HG02759 (cell line): Measurements from ENCODE around the gene ERBB4.
"Not testable (repeated sequence)": the region's sequence is repeated elsewhere in the genome, so short reads cannot be mapped to it uniquely, and the experiment has no call there.

ENCODE experiments used
- ATAC-seq: cut with Tn5 transposase; IDR thresholded peaks from one replicate; pipeline ENCODE4 v1.9.1; 2021; ENCODE audit warnings: mild to moderate bottlenecking, moderate library complexity; ENCODE audit not compliant: unreplicated experiment

Gene ERBB4

GRCh38 chr2:212528106-212528856 lies 10.3 kb downstream of the ERBB4 start:
- no peak for ATAC-seq

GRCh38 chr2:212526059-212526458 lies 12.5 kb downstream of the ERBB4 start:
- ATAC-seq: no peak

GRCh38 chr2:212523756-212524155 lies 14.8 kb downstream of the ERBB4 start:
- no peak for ATAC-seq

- ATAC-seq: no peak
These were observed 18.3 kb downstream of the ERBB4 start for GRCh38 chr2:212520340-212520739.

GRCh38 chr2:212517693-212518092 lies 20.9 kb downstream of the ERBB4 start:
- ATAC-seq: no peak

- ATAC-seq: peak; percentile 50
These were observed 33.0 kb downstream of the ERBB4 start for GRCh38 chr2:212505586-212505985.

GRCh38 chr2:212495046-212495445 lies 43.6 kb downstream of the ERBB4 start:
- ATAC-seq: no peak

- no peak for ATAC-seq
These were observed 44.1 kb downstream of the ERBB4 start for GRCh38 chr2:212494418-212495020.

- ATAC-seq: no peak
These were observed 48.8 kb downstream of the ERBB4 start for GRCh38 chr2:212489719-212490346.

GRCh38 chr2:212488611-212489010 lies 50.0 kb downstream of the ERBB4 start:
- no peak for ATAC-seq

GRCh38 chr2:212484563-212485080 lies 54.0 kb downstream of the ERBB4 start:
- ATAC-seq: no peak

- no peak for ATAC-seq
These were observed 58.2 kb downstream of the ERBB4 start for GRCh38 chr2:212480447-212480846.

- no peak for ATAC-seq
These were observed 61.0 kb downstream of the ERBB4 start for GRCh38 chr2:212477571-212477970.

- no peak for ATAC-seq
These were observed 65.4 kb downstream of the ERBB4 start for GRCh38 chr2:212473211-212473610.

- not testable (repeated sequence) for ATAC-seq
These were observed 71.1 kb downstream of the ERBB4 start for GRCh38 chr2:212467551-212467950.

GRCh38 chr2:212465456-212465855 lies 73.1 kb downstream of the ERBB4 start:
- no peak for ATAC-seq

GRCh38 chr2:212461708-212462107 lies 76.9 kb downstream of the ERBB4 start:
- ATAC-seq: not testable (repeated sequence)

- no peak for ATAC-seq
These were observed 84.5 kb downstream of the ERBB4 start for GRCh38 chr2:212454149-212454548.

- ATAC-seq: no peak
These were observed 86.8 kb downstream of the ERBB4 start for GRCh38 chr2:212451786-212452231.

GRCh38 chr2:212448698-212449097 lies 89.9 kb downstream of the ERBB4 start:
- no peak for ATAC-seq

- ATAC-seq: no peak
These were observed 96.8 kb downstream of the ERBB4 start for GRCh38 chr2:212441821-212442220.

GRCh38 chr2:212441141-212441540 lies 97.5 kb downstream of the ERBB4 start:
- no peak for ATAC-seq
